ENCODE measurements around the gene NCBP3. TPM values are rescaled to one million over a fixed set of nuclear protein-coding genes. Genes with fewer than 3 reads are reported as not detected.

The NCBP3 gene
- total and polyA plus RNA-seq, 4 donors, result 4.6 to 17.1 (median 8.3) TPM

- H3K27ac ChIP-seq (ENCODE audit: low read depth in 1 of 2, low read length in 2 of 2), result no peak overlapping the region
- H3K4me3 ChIP-seq (ENCODE audit: low read depth in 1 of 3, low read length in 3 of 3), result no peak overlapping the region
- H3K36me3 ChIP-seq (ENCODE audit: control insufficient read depth in 4 of 4, insufficient read depth in 3 of 4, low read depth in 1 of 4, low read length in 3 of 4), result peaks cover 5 to 44% (median 23%) of the 10 kb centered on the region in 4 donors
These were observed 10.4 kb downstream of the NCBP3 start for GRCh38 chr17:3835410-3836229.

More at GRCh38 chr17:3835410-3836229, 10.4 kb downstream of the NCBP3 start:
- DNase-seq (ENCODE audit: low spot score), result no peak
- TF ChIP-seq RAD21 (IDR thresholded peaks at IDR 0.05), result no peak
- TF ChIP-seq YY1 (IDR thresholded peaks at IDR 0.05), result no peak
- no peak for TF ChIP-seq NR2F2 (IDR thresholded peaks at IDR 0.05)
- TF ChIP-seq GABPA (IDR thresholded peaks at IDR 0.05 in 1 of 2, conservative IDR thresholded peaks at IDR 0.05 in 1 of 2), result no peak
- no peak for TF ChIP-seq RXRA (IDR thresholded peaks at IDR 0.05)
- no peak for TF ChIP-seq HNF4G (IDR thresholded peaks at IDR 0.05)
- TF ChIP-seq TAF1 (conservative IDR thresholded peaks at IDR 0.05), result no peak
- no peak for TF ChIP-seq FOXA2 (IDR thresholded peaks at IDR 0.05)
- TF ChIP-seq HNF4A (conservative IDR thresholded peaks at IDR 0.05), result no peak
- TF ChIP-seq REST (IDR thresholded peaks at IDR 0.05), result no peak
- TF ChIP-seq FOXA1 (IDR thresholded peaks at IDR 0.05), result no peak
- TF ChIP-seq, protein P1, sequence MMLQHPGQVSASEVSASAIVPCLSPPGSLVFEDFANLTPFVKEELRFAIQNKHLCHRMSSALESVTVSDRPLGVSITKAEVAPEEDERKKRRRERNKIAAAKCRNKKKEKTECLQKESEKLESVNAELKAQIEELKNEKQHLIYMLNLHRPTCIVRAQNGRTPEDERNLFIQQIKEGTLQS (IDR thresholded peaks at IDR 0.05), result no peak
- TF ChIP-seq MAX (IDR thresholded peaks at IDR 0.05), result no peak
- TF ChIP-seq, protein P2, sequence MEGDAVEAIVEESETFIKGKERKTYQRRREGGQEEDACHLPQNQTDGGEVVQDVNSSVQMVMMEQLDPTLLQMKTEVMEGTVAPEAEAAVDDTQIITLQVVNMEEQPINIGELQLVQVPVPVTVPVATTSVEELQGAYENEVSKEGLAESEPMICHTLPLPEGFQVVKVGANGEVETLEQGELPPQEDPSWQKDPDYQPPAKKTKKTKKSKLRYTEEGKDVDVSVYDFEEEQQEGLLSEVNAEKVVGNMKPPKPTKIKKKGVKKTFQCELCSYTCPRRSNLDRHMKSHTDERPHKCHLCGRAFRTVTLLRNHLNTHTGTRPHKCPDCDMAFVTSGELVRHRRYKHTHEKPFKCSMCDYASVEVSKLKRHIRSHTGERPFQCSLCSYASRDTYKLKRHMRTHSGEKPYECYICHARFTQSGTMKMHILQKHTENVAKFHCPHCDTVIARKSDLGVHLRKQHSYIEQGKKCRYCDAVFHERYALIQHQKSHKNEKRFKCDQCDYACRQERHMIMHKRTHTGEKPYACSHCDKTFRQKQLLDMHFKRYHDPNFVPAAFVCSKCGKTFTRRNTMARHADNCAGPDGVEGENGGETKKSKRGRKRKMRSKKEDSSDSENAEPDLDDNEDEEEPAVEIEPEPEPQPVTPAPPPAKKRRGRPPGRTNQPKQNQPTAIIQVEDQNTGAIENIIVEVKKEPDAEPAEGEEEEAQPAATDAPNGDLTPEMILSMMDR (IDR thresholded peaks at IDR 0.05; ENCODE audit: low read depth, low read length, missing input control), result no peak
- no peak for TF ChIP-seq EGR1 (IDR thresholded peaks at IDR 0.05; ENCODE audit: low read depth in 2 of 2)
- no peak for TF ChIP-seq JUND (IDR thresholded peaks at IDR 0.05)
- no peak for TF ChIP-seq SP1 (IDR thresholded peaks at IDR 0.05)
- TF ChIP-seq, protein P3, sequence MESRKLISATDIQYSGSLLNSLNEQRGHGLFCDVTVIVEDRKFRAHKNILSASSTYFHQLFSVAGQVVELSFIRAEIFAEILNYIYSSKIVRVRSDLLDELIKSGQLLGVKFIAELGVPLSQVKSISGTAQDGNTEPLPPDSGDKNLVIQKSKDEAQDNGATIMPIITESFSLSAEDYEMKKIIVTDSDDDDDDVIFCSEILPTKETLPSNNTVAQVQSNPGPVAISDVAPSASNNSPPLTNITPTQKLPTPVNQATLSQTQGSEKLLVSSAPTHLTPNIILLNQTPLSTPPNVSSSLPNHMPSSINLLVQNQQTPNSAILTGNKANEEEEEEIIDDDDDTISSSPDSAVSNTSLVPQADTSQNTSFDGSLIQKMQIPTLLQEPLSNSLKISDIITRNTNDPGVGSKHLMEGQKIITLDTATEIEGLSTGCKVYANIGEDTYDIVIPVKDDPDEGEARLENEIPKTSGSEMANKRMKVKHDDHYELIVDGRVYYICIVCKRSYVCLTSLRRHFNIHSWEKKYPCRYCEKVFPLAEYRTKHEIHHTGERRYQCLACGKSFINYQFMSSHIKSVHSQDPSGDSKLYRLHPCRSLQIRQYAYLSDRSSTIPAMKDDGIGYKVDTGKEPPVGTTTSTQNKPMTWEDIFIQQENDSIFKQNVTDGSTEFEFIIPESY (IDR thresholded peaks at IDR 0.05), result no peak
- Histone ChIP-seq H3K4me1 (ENCODE audit: control insufficient read depth in 4 of 4, insufficient read depth in 4 of 4, low read length in 3 of 4) (peaks cover 0 to 5% (median 0%) of the 10 kb centered on the region in 4 donors), H3K27me3 (ENCODE audit: control insufficient read depth in 4 of 4, insufficient read depth in 4 of 4, low read length in 3 of 4) (no peaks in the 10 kb centered on the region), H3K9ac (ENCODE audit: low read depth in 1 of 2, low read length in 2 of 2) (no peak overlapping the region), H3K9me3 (ENCODE audit: control insufficient read depth in 4 of 4, low read length in 3 of 4) (no peaks in the 10 kb centered on the region)
- WGBS, result 65% methylated on average over 14 of the region's 14 CpGs
